Ramos (cell line): Measurements from ENCODE around the gene TMEM30A.

Experiments
- in situ Hi-C: fragments of 300-500 bp; cut with MboI; formaldehyde crosslinking; loops from one replicate; pipeline ENCODE4 v1.14.3; 2022; ENCODE audit warnings: low sequenced_read_pairs; ENCODE audit not compliant: unreplicated experiment

The TMEM30A gene

GRCh38 chr6:75205776-75206575, 78.6 kb downstream of the TMEM30A start, which contains the start of gene COL12A1:
TSS of gene COL12A1 (minus strand) at chr6:75206053. CDS start at chr6:75202792, 3,261 bp downstream.
- in situ Hi-C loops, result loop anchor here (25.0 kb wide), 2 partner anchors 1344 to 1469 kb away; no protein-coding TSS in a partner anchor

- in situ Hi-C loops, result loop anchor here (25.0 kb wide), 2 partner anchors 1343 to 1468 kb away; no protein-coding TSS in a partner anchor
These were observed 79.4 kb downstream of the TMEM30A start for GRCh38 chr6:75204959-75205775.

GRCh38 chr6:75204217-75204958, 80.2 kb downstream of the TMEM30A start:
- in situ Hi-C loops, result loop anchor here (25.0 kb wide), 2 partner anchors 1342 to 1467 kb away; no protein-coding TSS in a partner anchor

GRCh38 chr6:75203721-75204120, 80.9 kb downstream of the TMEM30A start:
- in situ Hi-C loops, result loop anchor here (25.0 kb wide), 2 partner anchors 1341 to 1466 kb away; no protein-coding TSS in a partner anchor
